NCI-H460 (cell line): ENCODE measurements around the gene ASXL1. TPM values are rescaled to one million over a fixed set of nuclear protein-coding genes. Genes with fewer than 3 reads are reported as not detected.

Experiments
- DNase-seq: peaks from one replicate; pipeline ENCODE4 v3.0.0-alpha.2; 2016; ENCODE audit warnings: low read depth; ENCODE audit errors: extremely low read depth
- total RNA-seq: library from RNA; depleted of rRNA; stranded (reverse); fragments of >200 nt; shearing (Covaris generic); gene quantifications from 2 replicates; pipeline ENCODE4 v1.2.3, GENCODE V29; 2014

ASXL1 gene
- total RNA-seq, 1 experiment from 2014 or later, result 35.4 TPM

- DNase-seq, result no peak
These were observed 78.8 kb downstream of the ASXL1 start for GRCh38 chr20:32436968-32437367.

GRCh38 chr20:32437391-32438074, 79.4 kb downstream of the ASXL1 start:
- no peak for DNase-seq

GRCh38 chr20:32438331-32438858, 80.3 kb downstream of the ASXL1 start:
- no peak for DNase-seq

- no peak for DNase-seq
These were observed 81.2 kb downstream of the ASXL1 start for GRCh38 chr20:32439132-32439829.

GRCh38 chr20:32440069-32440757, 82.1 kb downstream of the ASXL1 start:
- DNase-seq, result no peak

- DNase-seq, result no peak
These were observed 82.6 kb downstream of the ASXL1 start for GRCh38 chr20:32440758-32441078.

- DNase-seq, result no peak
These were observed 83.5 kb downstream of the ASXL1 start for GRCh38 chr20:32441638-32442037.

GRCh38 chr20:32442630-32443373, 84.7 kb downstream of the ASXL1 start:
- DNase-seq, result no peak

- DNase-seq, result no peak
These were observed 85.3 kb downstream of the ASXL1 start for GRCh38 chr20:32443386-32443974.

GRCh38 chr20:32444474-32445220, 86.5 kb downstream of the ASXL1 start:
- no peak for DNase-seq

GRCh38 chr20:32445539-32446273, 87.6 kb downstream of the ASXL1 start:
- DNase-seq, result no peak

GRCh38 chr20:32446301-32447100, 88.4 kb downstream of the ASXL1 start:
- no peak for DNase-seq

- no peak for DNase-seq
These were observed 89.3 kb downstream of the ASXL1 start for GRCh38 chr20:32447136-32448027.

GRCh38 chr20:32448306-32449056, 90.3 kb downstream of the ASXL1 start:
- DNase-seq, result no peak

GRCh38 chr20:32449057-32449889, 91.1 kb downstream of the ASXL1 start:
- DNase-seq, result no peak
